DOHH2 (cell line): ENCODE measurements around the gene POPDC2.

Experiments used
- H3F3A ChIP-seq: fragments of 200-600 bp; sonication (generic), shearing (Covaris generic); 2 replicates; pipeline ENCODE4 v1.6.0; 2016; ENCODE audit warnings: antibody characterized with exemption, mild to moderate bottlenecking; ENCODE audit not compliant: control insufficient read depth, insufficient read depth
- H3K27ac ChIP-seq: fragments of 200-600 bp; sonication (generic); 2 replicates; pipeline ENCODE4 v1.5.1; 2014; ENCODE audit warnings: low read depth, mild to moderate bottlenecking, low read length, moderate library complexity
- H3K27me3 ChIP-seq: fragments of 200-600 bp; sonication (generic); 2 replicates; pipeline ENCODE4 v1.6.1; 2014; ENCODE audit warnings: mild to moderate bottlenecking, low read length, mixed read lengths; ENCODE audit not compliant: control insufficient read depth
- H3K36me3 ChIP-seq: fragments of 200-600 bp; sonication (generic); 2 replicates; pipeline ENCODE4 v1.6.1; 2014; ENCODE audit warnings: mild to moderate bottlenecking, low read length, moderate library complexity, mixed read lengths; ENCODE audit not compliant: control insufficient read depth
- H3K4me1 ChIP-seq: fragments of 200-600 bp; sonication (generic); 2 replicates; pipeline ENCODE4 v1.6.1; 2014; ENCODE audit warnings: mild to moderate bottlenecking, low read length, mixed read lengths; ENCODE audit not compliant: control insufficient read depth
- H3K4me2 ChIP-seq: fragments of 200-600 bp; sonication (generic); 2 replicates; pipeline ENCODE4 v1.6.0; 2014; ENCODE audit warnings: mild to moderate bottlenecking, low read length, moderate library complexity
- H3K4me3 ChIP-seq: fragments of 200-600 bp; sonication (generic); 2 replicates; pipeline ENCODE4 v1.5.1; 2014; ENCODE audit warnings: mild to moderate bottlenecking, low read length, mixed read lengths
- H3K79me2 ChIP-seq: fragments of 200-600 bp; sonication (generic); 2 replicates; pipeline ENCODE4 v1.6.1; 2014; ENCODE audit warnings: mild to moderate bottlenecking, low read length, mixed read lengths; ENCODE audit not compliant: control insufficient read depth
- H3K9me2 ChIP-seq: fragments of 200-600 bp; sonication (generic); replicated peaks from 2 replicates; pipeline ENCODE4 v1.6.1; 2014; ENCODE audit warnings: mild to moderate bottlenecking, low read length, mixed read lengths; ENCODE audit not compliant: control insufficient read depth
- H3K9me3 ChIP-seq: fragments of 200-600 bp; sonication (generic); 2 replicates; pipeline ENCODE4 v1.6.1; 2014; ENCODE audit warnings: antibody characterized with exemption, low read length, mixed read lengths; ENCODE audit not compliant: control insufficient read depth, insufficient read depth
- H4K20me1 ChIP-seq: fragments of 200-600 bp; sonication (generic); 2 replicates; pipeline ENCODE4 v1.6.0; 2014; ENCODE audit warnings: low read depth, mild to moderate bottlenecking, antibody characterized with exemption, low read length, moderate library complexity; ENCODE audit not compliant: control insufficient read depth, insufficient read depth
- EZH2phosphoT487 ChIP-seq: fragments of 200-600 bp; sonication (generic); IDR thresholded peaks from 2 replicates; pipeline ENCODE4 v1.6.1; 2017; ENCODE audit warnings: borderline replicate concordance, mild to moderate bottlenecking, antibody characterized with exemption, low read length, moderate library complexity, mixed read lengths
- TF ChIP-seq, protein P1 (sequence below): fragments of 200-600 bp; sonication (generic); IDR thresholded peaks from one replicate; pipeline ENCODE4 v1.5.1; 2014; ENCODE audit warnings: antibody characterized with exemption, mild to moderate bottlenecking, low read depth, low read length; ENCODE audit not compliant: poor library complexity, severe bottlenecking

The POPDC2 gene

DNA sequence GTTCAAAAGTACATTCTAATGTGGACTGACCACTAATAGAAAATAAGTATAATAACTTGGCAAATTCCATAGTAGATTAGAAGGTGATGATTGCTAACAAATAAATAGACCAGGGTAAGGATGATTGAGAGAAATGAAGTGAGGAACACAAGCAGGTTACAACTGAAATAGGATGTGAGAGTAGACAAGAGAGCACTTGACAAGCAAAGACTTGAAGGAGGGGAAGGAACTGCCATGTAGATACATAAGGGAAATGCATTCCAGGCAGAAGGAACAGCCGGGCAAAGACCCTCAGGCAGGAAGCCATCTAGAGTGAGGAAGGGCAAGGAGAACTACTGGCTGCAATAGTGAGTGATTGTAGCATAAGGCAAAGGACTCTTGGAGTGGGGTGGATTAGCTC, 57.7 kb downstream of the POPDC2 start:
- H3K36me3 ChIP-seq = no peaks in the 10 kb centered on the region
- H3K9me2 ChIP-seq = no peaks in the 10 kb centered on the region
- H3K4me1 ChIP-seq = 0 out of 2 replicates have a peak, but pooled peaks cover 3% of the 10 kb centered on the region
- no peaks in the 10 kb centered on the region for H3F3A ChIP-seq
- H4K20me1 ChIP-seq = no peaks in the 10 kb centered on the region
- H3K4me3 ChIP-seq = no peak overlapping the region
- H3K27ac ChIP-seq = no peak overlapping the region
- no peaks in the 10 kb centered on the region for H3K27me3 ChIP-seq
- TF ChIP-seq EZH2phosphoT487 = no peak
- TF ChIP-seq, protein P1, sequence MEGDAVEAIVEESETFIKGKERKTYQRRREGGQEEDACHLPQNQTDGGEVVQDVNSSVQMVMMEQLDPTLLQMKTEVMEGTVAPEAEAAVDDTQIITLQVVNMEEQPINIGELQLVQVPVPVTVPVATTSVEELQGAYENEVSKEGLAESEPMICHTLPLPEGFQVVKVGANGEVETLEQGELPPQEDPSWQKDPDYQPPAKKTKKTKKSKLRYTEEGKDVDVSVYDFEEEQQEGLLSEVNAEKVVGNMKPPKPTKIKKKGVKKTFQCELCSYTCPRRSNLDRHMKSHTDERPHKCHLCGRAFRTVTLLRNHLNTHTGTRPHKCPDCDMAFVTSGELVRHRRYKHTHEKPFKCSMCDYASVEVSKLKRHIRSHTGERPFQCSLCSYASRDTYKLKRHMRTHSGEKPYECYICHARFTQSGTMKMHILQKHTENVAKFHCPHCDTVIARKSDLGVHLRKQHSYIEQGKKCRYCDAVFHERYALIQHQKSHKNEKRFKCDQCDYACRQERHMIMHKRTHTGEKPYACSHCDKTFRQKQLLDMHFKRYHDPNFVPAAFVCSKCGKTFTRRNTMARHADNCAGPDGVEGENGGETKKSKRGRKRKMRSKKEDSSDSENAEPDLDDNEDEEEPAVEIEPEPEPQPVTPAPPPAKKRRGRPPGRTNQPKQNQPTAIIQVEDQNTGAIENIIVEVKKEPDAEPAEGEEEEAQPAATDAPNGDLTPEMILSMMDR = no peak
- H3K79me2 ChIP-seq = no peaks in the 10 kb centered on the region
- H3K9me3 ChIP-seq = no peaks in the 10 kb centered on the region
- H3K4me2 ChIP-seq = no peak overlapping the region

GRCh38 chr3:119601154-119601553, 59.2 kb downstream of the POPDC2 start:
- Histone ChIP-seq H3K27ac (no peak overlapping the region), H3K79me2 (no peaks in the 10 kb centered on the region), H3K4me1 (0 out of 2 replicates have a peak, but pooled peaks cover 3% of the 10 kb centered on the region), H3F3A (no peaks in the 10 kb centered on the region), H3K9me2 (no peaks in the 10 kb centered on the region), H4K20me1 (no peaks in the 10 kb centered on the region), H3K4me2 (no peak overlapping the region), H3K9me3 (no peaks in the 10 kb centered on the region), H3K36me3 (no peaks in the 10 kb centered on the region), H3K4me3 (no peak overlapping the region), H3K27me3 (no peaks in the 10 kb centered on the region)
- TF ChIP-seq, protein P1 = no peak
- no peak for TF ChIP-seq EZH2phosphoT487

DNA sequence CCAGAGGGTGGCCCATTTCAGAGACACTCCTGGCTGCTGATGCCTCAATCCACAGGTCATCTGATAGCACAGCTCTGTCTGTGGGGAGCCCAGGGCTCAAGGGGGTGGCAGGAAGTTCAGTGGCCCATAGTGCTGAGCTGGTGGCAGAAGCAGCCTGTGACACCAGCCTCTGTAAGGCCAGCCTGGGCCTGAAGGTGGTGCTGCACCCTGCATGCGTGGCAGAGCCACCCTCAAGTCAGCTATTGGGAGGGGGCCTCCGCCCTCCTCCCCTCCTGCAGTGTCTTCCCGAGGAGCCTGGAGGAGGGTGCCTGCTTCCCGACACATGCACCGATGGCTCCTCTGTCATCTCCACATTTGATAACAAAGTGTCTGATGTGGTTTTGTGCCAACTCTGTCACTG, 59.7 kb downstream of the POPDC2 start:
- no peak overlapping the region for H3K4me3 ChIP-seq

More for the DNA sequence above, 59.7 kb downstream of the POPDC2 start:
- Histone ChIP-seq H3K27me3 (no peaks in the 10 kb centered on the region), H4K20me1 (no peaks in the 10 kb centered on the region), H3F3A (no peaks in the 10 kb centered on the region), H3K79me2 (no peaks in the 10 kb centered on the region), H3K36me3 (no peaks in the 10 kb centered on the region), H3K4me2 (no peak overlapping the region), H3K27ac (no peak overlapping the region), H3K9me3 (no peaks in the 10 kb centered on the region), H3K9me2 (no peaks in the 10 kb centered on the region), H3K4me1 (0 out of 2 replicates have a peak, but pooled peaks cover 3% of the 10 kb centered on the region)
- no peak for TF ChIP-seq EZH2phosphoT487
- TF ChIP-seq, protein P1 = peak; percentile 65
